DMS 273 (cell line): Measurements from ENCODE around the gene CBX3.
"Not testable (repeated sequence)": the region's sequence is repeated elsewhere in the genome, so short reads cannot be mapped to it uniquely, and the experiment has no call there.

Experiments
- DNase-seq: peaks from one replicate; lab custom pipeline; 2025; ENCODE audit not compliant: unreplicated experiment; lab: John Stamatoyannopoulos, UW

Gene CBX3

GRCh38 chr7:26200444-26201246, 900 bp upstream of the CBX3 start, which contains the start of gene HNRNPA2B1:
TSS of gene HNRNPA2B1 (minus strand) at chr7:26200746. CDS start at chr7:26200577, 169 bp downstream.
- DNase-seq = peak; percentile 100

GRCh38 chr7:26202019-26202990, 760 bp downstream of the CBX3 start:
- peak; percentile 85 for DNase-seq

- no peak for DNase-seq
These were observed 1.5 kb downstream of the CBX3 start for GRCh38 chr7:26203016-26203415.

GRCh38 chr7:26208040-26208439, 6.5 kb downstream of the CBX3 start:
- DNase-seq = no peak

GRCh38 chr7:26212921-26213718, 11.6 kb downstream of the CBX3 start:
- DNase-seq = peak; percentile 43

GRCh38 chr7:26213807-26214515, 12.4 kb downstream of the CBX3 start:
- no peak for DNase-seq

GRCh38 chr7:26216049-26216448, 14.5 kb downstream of the CBX3 start:
- DNase-seq = no peak

- no peak for DNase-seq
These were observed 22.8 kb downstream of the CBX3 start for GRCh38 chr7:26224359-26224758.

GRCh38 chr7:26227987-26228386, 26.4 kb downstream of the CBX3 start:
- DNase-seq = no peak

- DNase-seq = no peak
These were observed 32.5 kb downstream of the CBX3 start for GRCh38 chr7:26233902-26234511.

GRCh38 chr7:26237035-26237807, 35.7 kb downstream of the CBX3 start:
- no peak for DNase-seq

GRCh38 chr7:26238032-26238431, 36.5 kb downstream of the CBX3 start:
- no peak for DNase-seq

GRCh38 chr7:26245150-26245549, 43.6 kb downstream of the CBX3 start:
- no peak for DNase-seq

GRCh38 chr7:26250239-26250638, 48.7 kb downstream of the CBX3 start:
- no peak for DNase-seq

GRCh38 chr7:26261866-26262265, 60.3 kb downstream of the CBX3 start:
- not testable (repeated sequence) for DNase-seq
